Tibial artery (tissue), 4 donors: ENCODE data around the gene TMEM9.

ENCODE experiments used
- DNase-seq, 2 donors: peaks; one replicate each; pipeline ENCODE4 v3.0.0-alpha.2; 2019
- H3K27ac ChIP-seq, 2 donors: fragments of 200-600 bp; sonication (generic) in 1 of 2; 1 replicate in 1 of 2; 2 replicates in 1 of 2; pipeline ENCODE4 v1.5.1; 2018 to 2019; ENCODE audit warnings: mild to moderate bottlenecking in 1 of 2
- H3K27me3 ChIP-seq, 2 donors: fragments of 200-600 bp; sonication (generic) in 1 of 2; one replicate each; pipeline versions ENCODE4 v1.5.1 to v1.6.0; 2016 to 2019
- H3K36me3 ChIP-seq, 3 donors: fragments of 200-600 bp; sonication (generic) in 2 of 3; one replicate each; pipeline ENCODE4 v1.5.1; 2016 to 2019; ENCODE audit warnings: mild to moderate bottlenecking in 2 of 3
- H3K4me1 ChIP-seq, 4 donors: fragments of 200-600 bp; sonication (generic) in 2 of 4; 1 replicate in 3 of 4; 2 replicates in 1 of 4; pipeline ENCODE4 v1.5.1; 2016 to 2019
- H3K4me3 ChIP-seq, 2 donors: fragments of 200-600 bp; sonication (generic) in 1 of 2; 1 replicate in 1 of 2; 2 replicates in 1 of 2; pipeline ENCODE4 v1.5.1; 2018 to 2019; ENCODE audit warnings: mild to moderate bottlenecking in 2 of 2
- H3K9me3 ChIP-seq, 3 donors: fragments of 200-600 bp; sonication (generic) in 1 of 3; one replicate each; pipeline ENCODE4 v1.5.1; 2016 to 2019
- intact Hi-C: fragments of 100-400 bp; cut with DNase I; formaldehyde crosslinking; loops from one replicate; pipeline ENCODE4 v1.15.0; 2023; ENCODE audit warnings: low total_unique reads
- TF ChIP-seq, protein P1 (sequence below), 2 experiments: fragments of 200-600 bp in 1 of 2; fragments of 450-650 bp in 1 of 2; IDR thresholded peaks; one replicate each; pipeline ENCODE4 v1.5.1; 2017 to 2019; ENCODE audit warnings: antibody characterized with exemption in 2 of 2, mild to moderate bottlenecking in 1 of 2, moderate library complexity in 1 of 2

Gene TMEM9

DNA sequence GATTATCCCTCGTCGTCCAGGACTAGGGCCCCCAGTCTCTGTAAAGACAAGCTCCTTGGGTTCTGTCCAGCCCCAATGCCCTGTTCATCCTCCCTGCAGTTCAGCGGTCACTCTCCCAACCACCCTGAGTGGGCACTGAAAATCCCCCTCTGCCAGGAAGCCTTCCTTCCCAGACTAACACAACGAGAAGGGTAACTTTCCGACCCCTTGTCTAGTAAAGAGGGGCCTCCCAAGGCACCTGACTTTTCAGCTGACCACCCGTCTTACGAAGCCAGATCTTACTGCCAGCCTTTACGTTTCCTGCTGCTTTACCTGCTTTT, 13.4 kb downstream of the TMEM9 start:
- H3K9me3 ChIP-seq = no peaks in the 10 kb centered on the region
- peaks cover 8 to 77% (median 64%) of the 10 kb centered on the region in 3 donors for H3K36me3 ChIP-seq
- H3K27ac ChIP-seq = no peak overlapping the region
- H3K4me1 ChIP-seq = peaks cover 0 to 54% (median 41%) of the 10 kb centered on the region in 4 donors
- TF ChIP-seq, protein P1, sequence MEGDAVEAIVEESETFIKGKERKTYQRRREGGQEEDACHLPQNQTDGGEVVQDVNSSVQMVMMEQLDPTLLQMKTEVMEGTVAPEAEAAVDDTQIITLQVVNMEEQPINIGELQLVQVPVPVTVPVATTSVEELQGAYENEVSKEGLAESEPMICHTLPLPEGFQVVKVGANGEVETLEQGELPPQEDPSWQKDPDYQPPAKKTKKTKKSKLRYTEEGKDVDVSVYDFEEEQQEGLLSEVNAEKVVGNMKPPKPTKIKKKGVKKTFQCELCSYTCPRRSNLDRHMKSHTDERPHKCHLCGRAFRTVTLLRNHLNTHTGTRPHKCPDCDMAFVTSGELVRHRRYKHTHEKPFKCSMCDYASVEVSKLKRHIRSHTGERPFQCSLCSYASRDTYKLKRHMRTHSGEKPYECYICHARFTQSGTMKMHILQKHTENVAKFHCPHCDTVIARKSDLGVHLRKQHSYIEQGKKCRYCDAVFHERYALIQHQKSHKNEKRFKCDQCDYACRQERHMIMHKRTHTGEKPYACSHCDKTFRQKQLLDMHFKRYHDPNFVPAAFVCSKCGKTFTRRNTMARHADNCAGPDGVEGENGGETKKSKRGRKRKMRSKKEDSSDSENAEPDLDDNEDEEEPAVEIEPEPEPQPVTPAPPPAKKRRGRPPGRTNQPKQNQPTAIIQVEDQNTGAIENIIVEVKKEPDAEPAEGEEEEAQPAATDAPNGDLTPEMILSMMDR (IDR thresholded peaks at IDR 0.05) = no peak
- intact Hi-C loops = no loop called here
- peak in 1 of 2 donors; percentile 38 for DNase-seq
- no peaks in the 10 kb centered on the region for H3K27me3 ChIP-seq
- H3K4me3 ChIP-seq = no peak overlapping the region

DNA sequence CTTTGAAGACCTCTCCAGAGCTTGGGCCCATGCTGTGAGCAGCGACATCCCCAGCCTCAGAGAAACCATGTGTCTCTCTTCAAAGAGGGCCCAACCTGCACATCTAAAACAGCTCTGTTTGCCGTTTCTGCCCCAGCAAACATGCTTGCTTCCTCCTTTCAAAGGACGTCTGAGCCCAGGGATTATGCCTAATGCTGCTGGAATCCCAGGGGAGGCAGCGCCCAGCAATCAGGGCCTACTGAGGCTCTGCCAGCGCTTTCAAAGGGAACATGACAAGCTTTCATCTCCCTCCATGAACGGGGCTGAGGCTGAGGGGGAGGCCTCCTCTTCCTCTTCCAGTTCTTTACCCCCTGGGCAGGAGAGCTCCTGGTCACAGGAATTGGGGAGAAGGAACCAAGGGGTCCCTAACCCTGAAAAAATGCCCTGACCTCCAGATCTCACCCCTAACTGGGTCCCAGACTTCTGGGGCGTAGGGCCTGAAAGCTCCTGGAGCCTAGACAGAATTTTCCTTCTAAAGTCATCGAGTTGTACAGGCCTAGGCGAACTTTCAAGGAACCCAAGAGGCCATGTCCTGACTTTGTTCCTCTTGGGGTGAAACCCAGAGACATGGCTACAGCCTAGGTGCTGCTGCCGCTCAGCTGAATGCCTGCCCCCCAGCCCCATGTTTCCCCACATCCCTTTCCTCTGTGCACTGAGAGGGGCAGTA, 13.9 kb downstream of the TMEM9 start:
- no peaks in the 10 kb centered on the region for H3K27me3 ChIP-seq
- TF ChIP-seq, protein P1 (IDR thresholded peaks at IDR 0.05) = no peak
- intact Hi-C loops = no loop called here
- no peak overlapping the region for H3K4me3 ChIP-seq
- no peak overlapping the region for H3K27ac ChIP-seq
- DNase-seq = peak in 1 of 2 donors; percentile 29
- H3K9me3 ChIP-seq = no peaks in the 10 kb centered on the region
- H3K36me3 ChIP-seq = peaks cover 8 to 77% (median 64%) of the 10 kb centered on the region in 3 donors
- H3K4me1 ChIP-seq = peaks cover 0 to 51% (median 39%) of the 10 kb centered on the region in 4 donors

DNA sequence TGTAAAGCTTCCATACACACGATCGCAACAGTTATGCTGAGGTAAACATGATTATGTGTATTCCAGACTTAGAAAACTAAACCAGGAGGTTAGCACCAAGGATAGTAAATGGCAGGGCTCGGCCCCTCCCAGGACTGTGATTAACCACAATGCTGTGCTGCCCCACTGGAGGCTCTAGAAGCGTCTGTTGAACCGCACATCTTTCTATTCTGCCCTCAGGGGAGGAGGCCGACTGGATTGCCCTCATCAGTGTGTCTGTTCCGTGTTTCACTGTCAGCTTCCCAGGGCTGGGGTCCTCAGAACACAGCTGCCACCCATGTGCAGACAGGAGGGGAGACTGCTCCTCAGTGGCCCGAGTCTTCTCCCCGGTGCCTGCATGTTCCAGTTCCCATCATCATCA, 14.5 kb downstream of the TMEM9 start:
- TF ChIP-seq, protein P1 (IDR thresholded peaks at IDR 0.05) = no peak
- intact Hi-C loops = no loop called here
- H3K27me3 ChIP-seq = no peaks in the 10 kb centered on the region
- H3K4me1 ChIP-seq = peaks cover 0 to 51% (median 39%) of the 10 kb centered on the region in 4 donors
- peak in 1 of 2 donors; percentile 28 for DNase-seq
- H3K9me3 ChIP-seq = no peaks in the 10 kb centered on the region
- no peak overlapping the region for H3K4me3 ChIP-seq
- H3K36me3 ChIP-seq = peaks cover 8 to 77% (median 64%) of the 10 kb centered on the region in 3 donors
- H3K27ac ChIP-seq = no peak overlapping the region

DNA sequence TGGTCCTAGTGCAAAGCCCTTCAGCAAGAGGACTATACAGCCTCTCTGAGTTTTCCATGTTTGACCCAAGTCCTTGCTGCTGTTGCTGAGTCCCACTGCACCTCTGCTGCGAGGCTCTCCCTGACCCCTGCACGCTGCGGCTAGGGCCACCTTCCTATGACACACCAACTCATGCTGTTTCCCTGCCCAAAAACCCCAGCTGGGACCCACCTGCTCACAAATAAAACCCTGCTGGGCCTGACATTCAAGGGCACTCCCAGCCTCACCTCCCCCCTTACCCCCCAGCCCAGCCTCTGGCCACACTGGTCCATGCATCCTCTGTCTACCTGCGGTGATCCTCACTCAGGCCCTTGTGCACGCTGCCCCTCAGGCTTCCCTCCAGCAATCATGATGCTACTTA, 15.0 kb downstream of the TMEM9 start:
- intact Hi-C loops = no loop called here
- TF ChIP-seq, protein P1 (IDR thresholded peaks at IDR 0.05) = no peak
- no peaks in the 10 kb centered on the region for H3K27me3 ChIP-seq
- no peak overlapping the region for H3K4me3 ChIP-seq
- H3K4me1 ChIP-seq = peaks cover 0 to 51% (median 39%) of the 10 kb centered on the region in 4 donors
- no peaks in the 10 kb centered on the region for H3K9me3 ChIP-seq
- peak overlapping the region; percentile 65 to 75 for H3K27ac ChIP-seq
- DNase-seq = peak in 1 of 2 donors; percentile 57
- peaks cover 8 to 77% (median 64%) of the 10 kb centered on the region in 3 donors for H3K36me3 ChIP-seq

DNA sequence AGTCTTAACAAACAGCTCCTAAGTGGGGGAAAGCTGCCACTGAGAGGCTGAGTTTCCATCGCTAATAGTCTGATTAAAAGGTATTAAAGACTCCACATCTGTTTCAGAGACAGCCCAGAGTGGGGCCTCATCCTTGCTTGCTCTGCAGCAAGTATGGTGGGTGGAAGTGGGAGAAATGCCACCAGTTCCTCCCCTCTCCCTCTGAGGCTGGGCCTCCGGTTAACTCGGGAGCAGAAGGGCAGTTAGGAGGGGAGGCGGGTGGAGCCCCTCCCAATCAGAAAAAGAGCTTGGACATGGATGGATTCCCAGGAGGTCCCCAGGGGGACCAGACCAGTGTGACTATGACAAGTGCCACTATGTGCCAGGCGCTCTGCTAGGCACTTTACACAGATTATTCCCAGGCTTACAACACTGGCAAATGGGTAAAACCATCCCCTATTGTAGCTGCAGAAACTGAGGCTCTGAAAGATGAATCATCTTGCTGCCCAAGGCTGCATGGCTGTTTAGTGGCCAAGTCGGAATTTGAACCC, 15.9 kb downstream of the TMEM9 start:
- TF ChIP-seq, protein P1 (IDR thresholded peaks at IDR 0.05) = no peak
- Histone ChIP-seq H3K27ac (peak overlapping the region; percentile 65 to 75), H3K9me3 (no peaks in the 10 kb centered on the region), H3K4me1 (peaks cover 0 to 47% (median 39%) of the 10 kb centered on the region in 4 donors), H3K27me3 (no peaks in the 10 kb centered on the region), H3K4me3 (no peak overlapping the region), H3K36me3 (peaks cover 3 to 77% (median 60%) of the 10 kb centered on the region in 3 donors)
- peak; percentile 38 to 79 for DNase-seq
- intact Hi-C loops = no loop called here
